H1 (cell line): ENCODE results near the gene ABI2. TPM values are rescaled to one million over a fixed set of nuclear protein-coding genes. Genes with fewer than 3 reads are reported as not detected.

Source experiments
- CTCF ChIA-PET: fragments of 300-600 bp; sonication (Branson Sonifier 250); formaldehyde crosslinking; loops from one replicate; lab custom pipeline; 2021; ENCODE audit not compliant: partially characterized antibody; lab: Charles Lee
- POLR2A ChIA-PET: fragments of 300-600 bp; sonication (Branson Sonifier 250); formaldehyde crosslinking; loops from one replicate; lab custom pipeline; 2021; ENCODE audit warnings: inconsistent platforms; ENCODE audit not compliant: partially characterized antibody; lab: Charles Lee
- DNase-seq, 2 experiments: peaks; one replicate each; pipeline versions ENCODE4 v3.0.0 to v3.0.0-alpha.2; 2010 to 2022; ENCODE audit warnings: low spot score in 2 of 2, low read depth in 1 of 2, mixed read lengths in 1 of 2
- FAIRE-seq: peaks from 2 replicates; lab custom pipeline; 2011; peaks lifted over from hg19 to GRCh38; lab: Jason Lieb, UNC
- H2AFZ ChIP-seq: 2 replicates; pipeline ENCODE4 v1.8.1; 2012; ENCODE audit warnings: low read length, inconsistent platforms
- H2AK5ac ChIP-seq: 2 replicates; pipeline ENCODE4 v1.6.1; 2013; ENCODE audit warnings: low read depth, low read length
- H2BK120ac ChIP-seq: replicated peaks from 2 replicates; pipeline ENCODE3; 2013; ENCODE audit warnings: low read depth, low read length, inconsistent platforms
- H2BK12ac ChIP-seq: 2 replicates; pipeline ENCODE4 v1.6.1; 2013; ENCODE audit warnings: low read depth, low read length
- H2BK15ac ChIP-seq: 2 replicates; pipeline ENCODE4 v1.6.1; 2013; ENCODE audit warnings: low read length
- H2BK20ac ChIP-seq: 2 replicates; pipeline ENCODE4 v1.6.1; 2013; ENCODE audit warnings: low read length
- H2BK5ac ChIP-seq: 2 replicates; pipeline ENCODE4 v1.6.1; 2013; ENCODE audit warnings: low read depth, low read length
- H3K14ac ChIP-seq: 2 replicates; pipeline ENCODE4 v1.6.1; 2013; ENCODE audit warnings: inconsistent platforms; ENCODE audit not compliant: insufficient read length
- H3K18ac ChIP-seq: 2 replicates; pipeline ENCODE4 v1.6.1; 2013; ENCODE audit warnings: low read length; ENCODE audit errors: extremely low read depth
- H3K23ac ChIP-seq: 2 replicates; pipeline ENCODE4 v1.6.1; 2013; ENCODE audit warnings: inconsistent platforms; ENCODE audit not compliant: insufficient read length
- H3K23me2 ChIP-seq: 2 replicates; pipeline ENCODE4 v1.6.1; 2013; ENCODE audit warnings: low read depth, low read length
- H3K27ac ChIP-seq: 2 replicates; pipeline ENCODE4 v1.6.1; 2011; ENCODE audit warnings: low read depth, low read length, inconsistent platforms
- H3K27me3 ChIP-seq, 4 experiments: replicated peaks in 1 of 4; 1 replicate in 1 of 4; 2 replicates in 3 of 4; pipeline versions ENCODE4 v1.6.1 to v1.8.1; 2011 to 2013; ENCODE audit warnings: low read length in 3 of 4, mild to moderate bottlenecking in 3 of 4, inconsistent platforms in 2 of 4, mixed read lengths in 2 of 4, moderate library complexity in 1 of 4; ENCODE audit not compliant: control insufficient read depth in 3 of 4, insufficient read depth in 3 of 4; ENCODE audit errors: extremely low read depth in 1 of 4
- H3K36me3 ChIP-seq, 4 experiments: 2 replicates each; pipeline versions ENCODE4 v1.6.1 to v1.8.1; 2011 to 2013; ENCODE audit warnings: mild to moderate bottlenecking in 4 of 4, low read length in 3 of 4, moderate library complexity in 2 of 4, control low read depth in 1 of 4, inconsistent platforms in 1 of 4; ENCODE audit not compliant: insufficient read depth in 4 of 4, control insufficient read depth in 2 of 4
- H3K4ac ChIP-seq: replicated peaks from 2 replicates; pipeline ENCODE3; 2013; ENCODE audit warnings: low read length, low read depth, mixed read lengths, inconsistent platforms; ENCODE audit not compliant: insufficient read length
- H3K4me1 ChIP-seq, 4 experiments: replicated peaks in 1 of 4; 1 replicate in 1 of 4; 2 replicates in 3 of 4; pipeline versions ENCODE4 v1.6.1 to v1.8.1; 2011 to 2013; ENCODE audit warnings: low read length in 3 of 4, inconsistent platforms in 2 of 4, mixed read lengths in 1 of 4; ENCODE audit not compliant: insufficient read depth in 4 of 4, control insufficient read depth in 3 of 4
- H3K4me2 ChIP-seq, 2 experiments: 2 replicates each; pipeline versions ENCODE4 v1.6.1 to v1.8.1; 2011 to 2013; ENCODE audit warnings: low read depth in 2 of 2, low read length in 2 of 2, control low read depth in 1 of 2, inconsistent platforms in 1 of 2, mild to moderate bottlenecking in 1 of 2; ENCODE audit not compliant: insufficient read depth in 1 of 2
- H3K4me3 ChIP-seq, 4 experiments: fragments of 200-600, 300-600 bp in 1 of 4; sonication (generic), shearing (Covaris generic), sonication (Bioruptor Twin) in 1 of 4; 2 replicates each; pipeline versions ENCODE4 v1.5.1 to v1.8.1; 2011 to 2016; ENCODE audit warnings: low read length in 4 of 4, low read depth in 3 of 4, control low read depth in 2 of 4, inconsistent platforms in 2 of 4, mild to moderate bottlenecking in 2 of 4, mixed read lengths in 1 of 4, moderate library complexity in 1 of 4; ENCODE audit not compliant: insufficient read depth in 2 of 4; ENCODE audit errors: extremely low read depth in 1 of 4
- H3K56ac ChIP-seq: replicated peaks from 2 replicates; pipeline ENCODE3; 2013; ENCODE audit warnings: low read depth, mild to moderate bottlenecking, mixed read lengths, low read length, inconsistent platforms; ENCODE audit not compliant: insufficient read length
- H3K79me1 ChIP-seq: 2 replicates; pipeline ENCODE4 v1.6.1; 2013; ENCODE audit warnings: low read depth, low read length, control low read depth
- H3K79me2 ChIP-seq, 2 experiments: 2 replicates each; pipeline versions ENCODE4 v1.6.1 to v1.8.1; 2012 to 2013; ENCODE audit warnings: low read length in 2 of 2, mild to moderate bottlenecking in 2 of 2, inconsistent platforms in 1 of 2; ENCODE audit not compliant: insufficient read depth in 2 of 2, control insufficient read depth in 1 of 2
- H3K9ac ChIP-seq, 4 experiments: replicated peaks in 1 of 4; 1 replicate in 1 of 4; 2 replicates in 3 of 4; pipeline versions ENCODE4 v1.6.1 to v1.8.1; 2011 to 2013; ENCODE audit warnings: low read depth in 3 of 4, low read length in 3 of 4, control low read depth in 2 of 4, mild to moderate bottlenecking in 2 of 4, moderate library complexity in 2 of 4, inconsistent platforms in 1 of 4; ENCODE audit errors: extremely low read depth in 1 of 4
- H3K9me3 ChIP-seq, 2 experiments: 2 replicates each; pipeline versions ENCODE4 v1.6.1 to v1.8.1; 2012 to 2013; ENCODE audit warnings: mild to moderate bottlenecking in 2 of 2, moderate library complexity in 2 of 2, control low read depth in 1 of 2, inconsistent platforms in 1 of 2, low read depth in 1 of 2, low read length in 1 of 2, mixed read lengths in 1 of 2; ENCODE audit not compliant: insufficient read depth in 2 of 2
- H4K20me1 ChIP-seq, 2 experiments: replicated peaks in 1 of 2; 2 replicates each; pipeline versions ENCODE3 to v1.8.1; 2011 to 2013; ENCODE audit warnings: inconsistent platforms in 2 of 2, low read length in 2 of 2, mild to moderate bottlenecking in 1 of 2; ENCODE audit not compliant: insufficient read depth in 2 of 2, control insufficient read depth in 1 of 2
- H4K5ac ChIP-seq: 2 replicates; pipeline ENCODE4 v1.6.1; 2013; ENCODE audit warnings: low read length, low read depth, mixed read lengths, inconsistent platforms; ENCODE audit not compliant: insufficient read length
- H4K8ac ChIP-seq: 2 replicates; pipeline ENCODE4 v1.8.0; 2013; ENCODE audit warnings: mild to moderate bottlenecking, moderate library complexity, low read length, inconsistent platforms; ENCODE audit not compliant: insufficient read depth; ENCODE audit errors: extremely low read depth
- H4K91ac ChIP-seq: replicated peaks from 2 replicates; pipeline ENCODE3; 2013; ENCODE audit warnings: low read length, mixed read lengths, inconsistent platforms; ENCODE audit not compliant: insufficient read length
- EP300 ChIP-seq, 2 experiments: IDR thresholded peaks; 1 replicate in 1 of 2; 2 replicates in 1 of 2; pipeline ENCODE4 v1.6.1; 2011 to 2012; ENCODE audit warnings: low read depth in 2 of 2, low read length in 2 of 2, mild to moderate bottlenecking in 2 of 2, borderline replicate concordance in 1 of 2, inconsistent platforms in 1 of 2, moderate library complexity in 1 of 2
- GABPA ChIP-seq: IDR thresholded peaks from 2 replicates; pipeline ENCODE4 v1.6.1; 2011; ENCODE audit warnings: mild to moderate bottlenecking, low read length, moderate library complexity, borderline replicate concordance; ENCODE audit not compliant: insufficient read depth
- POLR2AphosphoS5 ChIP-seq: IDR thresholded peaks from 2 replicates; pipeline ENCODE4 v1.6.1; 2011; ENCODE audit warnings: low read depth, low read length
- RFX5 ChIP-seq: IDR thresholded peaks from 2 replicates; pipeline ENCODE4 v1.6.1; 2011; ENCODE audit warnings: low read depth, low read length, improper control_type of control experiment, borderline replicate concordance
- WGBS, 2 experiments: shearing (Covaris generic) in 1 of 2; methylation state at CpG; one replicate each; pipeline versions ENCODE4 v1.1.6 to v1.1.7; 2013 to 2015; ENCODE audit warnings: low lambda C conversion rate in 2 of 2, mixed read lengths in 2 of 2, inconsistent platforms in 1 of 2, low coverage in 1 of 2, missing lambda C conversion rate in 1 of 2; ENCODE audit not compliant: insufficient replicate concordance in 2 of 2, insufficient coverage in 1 of 2, insufficient read length in 1 of 2; ENCODE audit errors: extremely low coverage in 1 of 2, missing lambda C conversion rate in 1 of 2; 5-methylcytosine and 5-hydroxymethylcytosine counted together
- polyA plus RNA-seq, 7 experiments: library from polyadenylated mRNA; depleted of rRNA in 3 of 7; stranded (reverse) in 5 of 7; unstranded in 2 of 7; fragments of >200 nt in 5 of 7; fragments of 200-250 nt in 2 of 7; gene quantifications; 1 replicate in 5 of 7; 2 replicates in 1 of 7; 4 replicates in 1 of 7; pipeline versions ENCODE4 v1.2.1 to v1.2.3, GENCODE V29; 2011 to 2013; ENCODE audit warnings: missing spikeins in 2 of 7, mixed read lengths in 2 of 7
- total RNA-seq: library from RNA; stranded (reverse); fragmentation: NEBNext Ultra II Directional; extraction: Animal tissue kit (Norgen Biotek cat#: 25700); gene quantifications from 2 replicates; pipeline ENCODE4 v1.2.1, GENCODE V29; 2021

ABI2 gene
- total and polyA plus RNA-seq, 2 of the 8 experiments (the other 6 are each of a cell fraction or from before 2014, with no cell fraction given), result 62.3 to 118 TPM

DNA sequence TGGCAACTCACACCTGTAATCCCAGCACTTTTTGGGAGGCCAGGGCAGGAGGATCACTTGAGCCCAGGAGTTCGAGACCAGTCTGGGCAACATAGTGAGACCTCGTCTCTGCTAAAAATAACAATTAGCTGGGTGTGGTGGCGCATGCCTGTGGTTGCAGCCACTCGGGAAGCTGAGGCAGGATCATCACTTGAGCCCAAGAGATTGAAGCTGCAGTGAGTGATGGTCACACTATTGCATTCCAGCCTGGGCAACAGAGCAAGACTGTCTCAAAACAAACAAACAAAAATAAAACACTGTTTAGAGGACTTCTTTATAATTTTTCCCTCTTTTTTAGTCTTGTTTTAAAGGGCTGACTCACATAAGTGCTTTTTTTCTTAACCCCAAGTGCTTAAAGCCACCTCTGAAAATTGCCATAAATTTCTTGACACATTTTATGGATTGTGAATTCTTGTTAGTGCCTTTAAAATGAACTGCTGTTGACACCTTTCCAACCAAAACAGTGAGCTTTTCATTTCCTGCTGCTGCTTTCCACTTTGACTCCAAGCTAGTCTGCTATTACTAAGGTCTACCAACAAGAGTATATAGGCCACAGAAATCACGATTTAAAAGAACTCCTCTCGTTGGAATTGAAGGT, 47.6 kb upstream of the ABI2 start:
- Histone ChIP-seq H2AK5ac (no peak overlapping the region), H4K8ac (no peak overlapping the region), H3K27me3 (no peaks in the 10 kb centered on the region), H2BK12ac (no peak overlapping the region), H3K79me1 (no peaks in the 10 kb centered on the region), H2BK15ac (no peak overlapping the region), H3K9ac (no peak overlapping the region), H2BK5ac (no peak overlapping the region), H2BK20ac (no peak overlapping the region), H4K5ac (no peak overlapping the region), H3K4me3 (no peak overlapping the region), H3K14ac (no peak overlapping the region), H3K23me2 (no peaks in the 10 kb centered on the region), H4K20me1 (no peaks in the 10 kb centered on the region), H3K4ac (no peak overlapping the region), H2AFZ (no peak overlapping the region), H3K79me2 (no peaks in the 10 kb centered on the region), H3K56ac (no peak overlapping the region), H3K18ac (no peak overlapping the region), H3K4me2 (no peak overlapping the region), H3K36me3 (peaks cover 8 to 40% (median 13%) of the 10 kb centered on the region in 4 experiments; a peak in 7 of 8 replicates), H2BK120ac (no peak overlapping the region), H4K91ac (no peak overlapping the region), H3K23ac (no peak overlapping the region), H3K27ac (no peak overlapping the region), H3K4me1 (no peaks in the 10 kb centered on the region), H3K9me3 (no peaks in the 10 kb centered on the region)
- 95% methylated on average over 6 of the region's 6 CpGs; no CpG with 5 or more reads in 1 of the 2 experiments for WGBS, 2 experiments
- FAIRE-seq (no peak), DNase-seq (no peak)
- CTCF ChIA-PET, result interaction anchor here (0.7 to 1.0 kb wide), 2 partner anchors 17 to 34 kb away, joined by 3 read pairs; no protein-coding TSS in a partner anchor
- POLR2A ChIA-PET, result no interaction called here
- TF ChIP-seq POLR2AphosphoS5 (no peak), RFX5 (no peak), EP300 (IDR thresholded peaks at IDR 0.05; ENCODE audit: borderline replicate concordance in 1 of 2, low read depth in 2 of 2, low read length in 2 of 2) (no peak), GABPA (no peak)
